NOMO-1 treated with DMSO at 0.1 percent for 48 hours (cell line): Measurements from ENCODE around the gene GGA1.

Experiments
- DNase-seq: peaks from one replicate; lab custom pipeline; 2025; ENCODE audit not compliant: unreplicated experiment; lab: John Stamatoyannopoulos, UW

GGA1 gene

DNA sequence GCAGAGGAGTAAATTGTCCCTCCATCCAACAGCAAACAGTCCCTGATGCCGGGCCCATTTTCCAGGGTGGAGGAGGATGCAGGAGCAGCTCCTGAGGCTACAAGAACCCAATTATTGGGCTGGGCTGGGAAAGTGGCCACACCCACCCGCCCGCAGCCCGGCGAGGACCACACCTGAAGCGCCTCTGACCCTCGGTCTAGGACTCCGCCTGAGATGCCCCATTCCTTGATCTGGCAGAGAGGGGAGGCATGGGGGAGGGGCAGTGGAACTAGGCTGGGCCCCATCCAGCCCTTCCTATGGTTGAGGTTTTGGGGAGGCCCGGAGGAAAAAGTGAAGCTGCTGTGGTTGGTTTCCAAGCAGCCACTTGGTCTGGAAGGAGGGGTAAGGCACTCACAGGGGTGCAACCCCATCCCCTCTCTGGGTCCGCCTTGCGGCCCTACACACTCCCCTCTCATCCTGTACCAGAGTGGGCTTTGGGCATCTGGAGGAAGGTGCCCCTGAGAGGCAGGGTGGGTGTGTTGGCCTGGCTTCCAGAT is 64.4 kb downstream of the GGA1 start:
- no peak for DNase-seq

DNA sequence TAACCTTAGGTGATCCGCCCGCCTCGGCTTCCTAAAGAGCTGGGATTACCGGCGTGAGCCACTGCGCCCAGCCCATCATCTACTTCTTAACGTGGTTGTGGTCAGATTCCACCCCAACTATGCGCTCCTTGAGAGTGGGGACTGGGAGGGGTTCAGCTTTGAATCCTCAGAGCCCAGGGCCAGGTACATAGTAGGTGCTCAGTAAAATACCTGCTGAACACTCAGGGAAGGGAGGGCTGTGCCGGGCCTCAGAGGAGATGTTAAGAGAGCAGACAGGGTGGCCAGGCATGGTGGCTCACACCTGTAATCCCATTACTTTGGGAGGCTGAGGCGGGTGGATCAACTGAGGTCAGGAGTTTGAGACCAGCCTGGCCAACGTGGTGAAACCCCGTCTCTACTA is 65.6 kb downstream of the GGA1 start:
- no peak for DNase-seq

DNA sequence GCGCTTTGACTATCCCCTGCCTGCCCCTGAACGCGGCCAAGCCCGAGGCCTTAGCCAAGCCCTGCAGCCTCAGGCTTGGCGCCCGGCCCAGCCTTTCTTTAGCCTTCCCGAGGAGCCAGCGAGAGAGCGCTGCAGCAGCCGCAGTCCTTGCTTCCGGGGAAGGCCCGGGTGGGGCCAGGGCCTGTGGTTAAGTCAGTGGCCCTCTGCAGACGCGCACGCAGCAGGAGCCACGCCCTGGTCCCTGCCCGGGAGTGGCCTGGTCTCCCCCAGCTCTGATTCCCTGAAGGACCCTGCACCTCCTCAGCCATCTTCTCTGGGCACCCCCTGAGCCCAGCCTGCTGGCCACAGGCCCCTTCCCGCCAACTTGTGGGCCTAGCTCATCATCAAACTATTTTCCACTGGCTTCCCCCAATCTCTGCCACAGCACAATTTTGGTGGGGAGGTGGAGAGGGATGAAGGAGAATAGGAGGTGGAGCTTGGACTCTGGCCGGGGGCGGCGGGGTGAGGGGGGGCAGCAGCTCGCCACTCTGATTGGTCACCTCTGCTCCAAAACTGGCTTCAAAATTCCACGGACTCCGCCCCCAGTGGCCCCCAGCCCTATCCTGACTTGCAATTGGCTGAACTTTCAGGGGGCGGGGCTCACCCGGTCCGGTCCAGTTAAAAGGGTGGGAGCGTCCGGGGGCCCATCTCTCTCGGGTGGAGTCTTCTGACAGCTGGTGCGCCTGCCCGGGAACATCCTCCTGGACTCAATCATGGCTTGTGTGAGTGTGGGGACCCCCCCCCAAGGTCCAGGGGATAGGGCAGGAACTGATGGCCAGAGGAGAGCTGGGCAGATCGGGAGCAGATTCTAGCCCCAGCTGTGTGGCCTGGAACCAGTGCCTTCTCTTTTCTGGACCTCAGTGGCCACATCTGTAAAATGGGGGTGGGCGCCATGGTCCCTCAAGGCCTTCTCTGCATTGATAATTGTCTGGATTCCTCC is 66.6 kb downstream of the GGA1 start, which contains the start of gene LGALS1:
LGALS1 (plus strand) TSS at position 686 of the 979 bp plus-strand sequence; CDS start at position 753, 67 bp downstream.
- peak; percentile 94 for DNase-seq

DNA sequence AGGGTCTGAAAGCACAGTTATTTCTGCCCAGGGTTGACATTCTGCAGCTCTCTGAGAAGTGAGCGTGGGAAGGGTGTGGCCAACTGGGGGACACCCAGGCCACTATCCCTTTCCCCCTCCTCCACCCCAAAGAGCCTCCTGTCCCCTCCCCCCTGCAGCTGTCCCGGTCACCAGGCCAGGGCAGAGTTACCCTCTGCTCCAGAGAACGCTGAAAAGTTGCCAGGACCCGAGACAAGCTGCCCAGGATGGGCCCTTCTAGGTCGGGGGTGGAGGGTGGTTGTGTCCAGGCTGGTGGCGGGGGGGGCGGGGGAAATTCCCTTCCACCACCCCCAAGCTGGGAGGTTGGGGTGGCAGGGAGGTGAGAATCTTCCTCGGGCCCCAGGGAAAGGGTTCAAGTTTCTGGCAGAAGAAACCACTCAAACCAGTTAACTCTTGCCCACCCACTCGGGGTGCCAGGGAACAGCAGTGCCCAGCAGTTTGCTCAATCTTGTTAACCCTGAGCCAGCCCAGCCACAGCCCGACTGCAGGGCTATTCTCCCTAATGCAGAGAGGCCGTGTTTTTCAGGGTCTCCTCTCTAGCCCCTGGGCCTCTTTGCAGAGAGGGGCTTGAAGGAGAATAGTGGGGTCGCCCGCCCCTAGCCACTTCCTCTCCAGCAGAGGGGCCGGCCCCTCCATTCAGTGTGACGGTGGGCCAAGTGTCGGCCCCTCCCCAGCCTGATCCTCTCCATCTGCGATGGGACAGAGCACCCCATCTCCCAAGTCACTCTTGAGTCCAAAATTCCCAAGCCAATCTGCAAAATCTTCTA is 67.5 kb downstream of the GGA1 start:
- DNase-seq, result no peak

DNA sequence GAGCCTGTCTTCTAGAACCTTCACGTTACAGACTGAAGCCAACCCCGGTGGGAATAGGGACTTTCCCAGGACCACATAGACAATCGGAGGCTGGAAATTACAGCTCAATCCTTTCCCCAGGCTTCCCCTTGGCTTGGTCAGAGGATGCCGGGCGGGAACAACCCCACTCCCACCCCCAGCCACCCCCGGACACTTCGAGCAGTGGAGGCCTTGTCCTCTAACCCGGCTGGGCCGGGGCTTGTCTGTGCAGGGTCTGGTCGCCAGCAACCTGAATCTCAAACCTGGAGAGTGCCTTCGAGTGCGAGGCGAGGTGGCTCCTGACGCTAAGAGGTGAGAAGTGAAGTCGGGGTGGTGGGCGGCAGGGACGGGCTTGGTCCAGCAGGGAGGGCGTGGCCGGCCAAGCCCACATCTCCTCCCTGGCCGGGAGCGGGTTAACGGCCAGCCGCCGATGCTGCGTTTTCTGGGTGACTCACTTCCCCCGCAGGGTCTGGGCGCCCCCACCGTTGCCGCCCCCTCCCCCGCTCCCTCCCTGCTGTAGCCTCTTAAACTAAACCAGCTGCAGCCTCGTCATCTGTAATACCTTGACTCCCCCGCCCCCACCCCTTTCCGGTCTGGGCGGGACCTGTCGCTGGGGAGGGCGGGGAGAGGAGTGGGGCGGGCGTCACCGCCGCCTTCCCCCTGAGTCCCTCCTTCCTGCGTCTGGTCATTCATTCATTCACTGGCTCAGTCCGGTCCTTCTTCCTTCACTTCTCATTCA is 68.3 kb downstream of the GGA1 start:
- peak; percentile 92 for DNase-seq

DNA sequence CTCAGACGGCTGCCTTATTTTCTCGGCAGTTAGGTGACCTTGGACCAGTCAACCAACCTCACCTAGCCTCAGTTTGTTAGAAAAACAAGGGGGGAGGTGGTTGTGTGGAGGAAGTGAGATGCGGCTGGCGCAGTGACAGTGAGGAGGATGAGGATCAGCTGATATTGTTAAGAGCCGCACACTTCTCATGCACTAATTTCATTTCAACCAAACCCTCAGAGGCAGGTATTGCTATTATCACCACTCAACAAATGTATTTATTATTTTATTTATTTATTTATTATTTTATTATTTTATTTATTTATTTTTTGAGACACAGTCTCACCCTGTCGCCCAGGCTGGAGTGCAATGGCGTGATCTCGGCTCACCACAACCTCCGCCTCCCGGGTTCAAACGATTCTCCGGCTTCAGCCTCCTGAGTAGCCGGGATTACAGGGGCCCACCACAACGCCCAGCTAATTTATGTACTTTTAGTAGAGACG is 68.9 kb downstream of the GGA1 start:
- DNase-seq, result no peak

DNA sequence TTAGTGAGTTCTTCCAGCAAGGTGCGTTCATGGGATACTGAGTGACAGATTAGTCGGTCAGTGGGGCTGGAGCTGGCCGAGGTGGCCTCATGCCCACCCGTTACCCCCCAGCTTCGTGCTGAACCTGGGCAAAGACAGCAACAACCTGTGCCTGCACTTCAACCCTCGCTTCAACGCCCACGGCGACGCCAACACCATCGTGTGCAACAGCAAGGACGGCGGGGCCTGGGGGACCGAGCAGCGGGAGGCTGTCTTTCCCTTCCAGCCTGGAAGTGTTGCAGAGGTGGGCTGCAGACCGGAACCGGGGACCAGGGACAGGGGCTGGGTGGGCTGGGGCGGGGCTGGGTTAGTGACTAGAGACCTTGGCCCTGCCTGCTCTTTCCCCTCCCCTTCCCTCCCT is 69.7 kb downstream of the GGA1 start:
- DNase-seq, result no peak

DNA sequence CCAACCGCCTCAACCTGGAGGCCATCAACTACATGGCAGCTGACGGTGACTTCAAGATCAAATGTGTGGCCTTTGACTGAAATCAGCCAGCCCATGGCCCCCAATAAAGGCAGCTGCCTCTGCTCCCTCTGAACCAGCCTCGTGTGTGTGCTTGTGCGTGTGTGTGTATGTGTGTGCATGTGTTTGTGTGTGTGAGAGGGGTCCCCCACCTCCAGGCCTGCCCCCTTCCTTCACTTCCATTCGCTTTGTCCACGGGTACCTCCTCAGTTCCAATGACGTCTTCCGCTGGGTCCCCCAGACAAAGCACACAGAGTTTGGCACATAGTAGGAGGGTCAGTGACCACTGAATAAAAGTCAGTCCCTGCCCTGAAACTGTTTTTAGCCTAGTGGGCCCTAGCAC is 71.0 kb downstream of the GGA1 start:
- no peak for DNase-seq

DNA sequence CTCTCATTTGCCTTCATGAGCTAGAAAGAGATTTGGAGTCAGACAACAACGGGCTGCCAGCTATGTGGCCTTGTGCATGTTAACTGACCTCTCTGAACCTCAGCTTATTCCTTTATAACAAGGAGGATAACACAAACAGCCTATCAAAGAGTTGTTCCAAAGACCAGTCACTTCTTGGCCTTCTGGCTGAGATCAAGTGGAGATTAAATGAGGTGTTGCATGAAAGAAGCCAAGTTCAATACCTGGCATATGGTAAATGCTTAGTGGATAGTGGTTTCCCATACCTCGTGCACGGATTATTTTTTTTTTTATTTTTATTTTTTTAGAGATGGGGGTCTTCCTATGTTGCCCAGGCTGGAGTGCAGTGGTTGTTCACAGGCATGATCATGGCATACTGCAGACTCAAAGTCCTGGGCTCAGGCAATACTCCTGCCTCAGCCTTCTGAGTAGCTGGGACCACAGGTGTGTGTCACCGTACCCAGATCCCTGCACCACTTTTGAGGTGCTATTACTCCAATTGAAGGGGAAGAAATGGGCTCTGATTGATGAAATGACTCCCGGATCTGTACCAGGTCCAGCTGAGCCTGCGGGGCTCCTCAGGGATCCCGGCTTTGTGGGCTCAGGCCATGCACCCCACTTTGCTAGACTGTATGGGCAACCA is 71.7 kb downstream of the GGA1 start:
- no peak for DNase-seq

DNA sequence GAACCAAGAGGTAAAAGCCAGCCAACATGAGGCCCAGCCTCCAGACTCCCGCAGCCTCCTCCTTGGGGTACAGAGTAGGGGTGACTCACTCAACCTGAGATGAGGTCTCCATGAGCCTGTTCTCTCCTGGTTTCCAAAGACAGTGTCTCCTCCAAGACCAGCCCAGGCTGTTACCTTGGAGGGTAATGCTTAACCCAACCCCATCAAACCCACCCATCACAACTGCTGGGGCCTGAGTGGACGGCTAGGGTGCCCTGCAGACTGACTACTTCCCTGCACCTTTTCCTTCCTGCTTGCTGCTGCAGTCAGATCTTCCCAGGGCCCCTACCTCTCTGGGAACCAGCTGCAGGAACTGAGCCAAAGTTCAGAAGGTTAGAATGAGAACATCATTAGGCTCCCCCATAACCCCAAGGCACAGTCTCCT is 72.4 kb downstream of the GGA1 start:
- DNase-seq, result no peak

DNA sequence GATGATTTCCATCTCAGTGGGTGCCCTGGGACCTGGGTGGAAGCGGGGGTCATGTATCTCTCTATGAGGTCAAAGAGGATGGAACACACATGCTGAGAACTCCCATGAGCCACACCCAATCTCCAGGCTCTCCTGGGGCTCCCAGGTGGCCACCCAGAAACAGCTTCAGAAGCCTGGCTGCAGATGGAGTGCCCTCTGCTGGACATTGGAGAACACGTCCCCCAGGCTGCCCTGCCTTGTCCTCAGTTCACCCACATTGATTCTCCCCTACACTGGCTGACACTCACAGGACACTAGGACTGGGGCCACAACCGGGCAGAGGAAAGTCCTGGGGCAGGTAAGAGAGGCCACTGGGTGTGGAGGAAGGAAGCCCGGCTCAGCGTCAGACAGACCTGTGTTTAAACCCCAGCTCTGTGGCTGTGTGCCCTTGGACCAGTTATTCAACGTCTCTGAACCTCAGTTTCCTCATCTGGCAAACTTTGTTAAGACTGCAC is 73.0 kb downstream of the GGA1 start:
- DNase-seq, result peak; percentile 68
